B cell (primary cell): Measurements from ENCODE around the gene CA11. TPM values are rescaled to one million over a fixed set of nuclear protein-coding genes. Genes with fewer than 3 reads are reported as not detected.

Experiments
- ATAC-seq: fragments of 200-7000 bp; cut with Tn5 transposase; one replicate; pipeline ENCODE4 v1.10.0; 2021; ENCODE audit warnings: low read depth, mild to moderate bottlenecking, moderate number of reproducible peaks, moderate library complexity
- CTCF ChIA-PET: fragments of 350-600 bp; sonication (Branson Sonifier 250); formaldehyde crosslinking; loops from one replicate; lab custom pipeline; 2021; ENCODE audit warnings: antibody characterized with exemption, inconsistent platforms; lab: Charles Lee
- POLR2A ChIA-PET: fragments of 350-600 bp; sonication (Branson Sonifier 250); formaldehyde crosslinking; loops from one replicate; lab custom pipeline; 2021; ENCODE audit warnings: antibody characterized with exemption; lab: Charles Lee
- DNase-seq: peaks from one replicate; pipeline ENCODE4 v3.0.0; 2013
- H2AFZ ChIP-seq: 2 replicates; pipeline ENCODE4 v1.6.1; 2012; ENCODE audit warnings: mild to moderate bottlenecking, low read depth, low read length; ENCODE audit not compliant: insufficient read depth, poor library complexity, severe bottlenecking
- H3K27ac ChIP-seq, 2 donors: 1 replicate in 1 of 2; 2 replicates in 1 of 2; pipeline ENCODE4 v1.5.1; 2012 to 2013; ENCODE audit warnings: low read length in 2 of 2, mild to moderate bottlenecking in 2 of 2, moderate library complexity in 1 of 2
- H3K27me3 ChIP-seq, 4 experiments: fragments of 200-600 bp in 1 of 4; sonication (generic) in 1 of 4; replicated peaks in 1 of 4; 1 replicate in 2 of 4; 2 replicates in 2 of 4; pipeline versions ENCODE4 v1.6.1 to v1.7.0; 2013 to 2016; ENCODE audit warnings: low read length in 3 of 4, mild to moderate bottlenecking in 2 of 4, mixed read lengths in 1 of 4, moderate library complexity in 1 of 4; ENCODE audit not compliant: insufficient read depth in 4 of 4, control insufficient read depth in 3 of 4; ENCODE audit errors: control extremely low read depth in 1 of 4
- H3K36me3 ChIP-seq, 2 experiments: replicated peaks in 1 of 2; 1 replicate in 1 of 2; 2 replicates in 1 of 2; pipeline versions ENCODE4 v1.6.1 to v1.7.1; 2013; ENCODE audit warnings: low read length in 1 of 2; ENCODE audit not compliant: insufficient read depth in 2 of 2, control insufficient read depth in 1 of 2; ENCODE audit errors: control extremely low read depth in 1 of 2, extremely low read depth in 1 of 2
- H3K4me1 ChIP-seq, 2 donors: fragments of 200-600 bp in 1 of 2; sonication (generic) in 1 of 2; 1 replicate in 1 of 2; 2 replicates in 1 of 2; pipeline versions ENCODE4 v1.5.1 to v1.6.1; 2013 to 2017; ENCODE audit warnings: low read length in 2 of 2; ENCODE audit not compliant: control insufficient read depth in 2 of 2, insufficient read depth in 2 of 2
- H3K4me2 ChIP-seq: replicated peaks from 2 replicates; pipeline ENCODE3; 2012; ENCODE audit warnings: mild to moderate bottlenecking, low read depth, low read length; ENCODE audit not compliant: poor library complexity, severe bottlenecking
- H3K4me3 ChIP-seq, 5 experiments: fragments of 200-600 bp in 1 of 5; sonication (generic) in 1 of 5; 1 replicate in 3 of 5; 2 replicates in 2 of 5; pipeline versions ENCODE4 v1.5.1 to v1.7.0; 2011 to 2016; ENCODE audit warnings: low read length in 4 of 5, mild to moderate bottlenecking in 4 of 5, low read depth in 2 of 5, control low read depth in 1 of 5, moderate library complexity in 1 of 5; ENCODE audit not compliant: insufficient read depth in 1 of 5; ENCODE audit errors: control extremely low read depth in 1 of 5, extremely low read depth in 1 of 5
- H3K79me2 ChIP-seq: fragments of 200-600 bp; sonication (generic); one replicate; pipeline ENCODE4 v1.6.0; 2016; ENCODE audit warnings: low read length; ENCODE audit not compliant: control insufficient read depth, insufficient read depth
- H3K9ac ChIP-seq: fragments of 200-600 bp; sonication (generic); 2 replicates; pipeline ENCODE4 v1.6.1; 2017; ENCODE audit warnings: mild to moderate bottlenecking, low read length, moderate library complexity
- H3K9me3 ChIP-seq, 3 donors: one replicate each; pipeline versions ENCODE4 v1.6.1 to v1.7.1; 2013; ENCODE audit warnings: low read length in 2 of 3; ENCODE audit not compliant: control insufficient read depth in 2 of 3, insufficient read depth in 1 of 3; ENCODE audit errors: control extremely low read depth in 1 of 3
- H4K20me1 ChIP-seq: 2 replicates; pipeline ENCODE4 v1.6.0; 2012; ENCODE audit warnings: mild to moderate bottlenecking, low read length; ENCODE audit not compliant: insufficient read depth, control insufficient read depth, poor library complexity, severe bottlenecking
- H3K27ac Mint-ChIP-seq: one replicate; pipeline ENCODE4 v1.8.0; 2021; ENCODE audit warnings: mixed read lengths
- H3K27me3 Mint-ChIP-seq: one replicate; pipeline ENCODE4 v1.8.0; 2021; ENCODE audit warnings: mixed read lengths
- H3K4me1 Mint-ChIP-seq: one replicate; pipeline ENCODE4 v1.8.0; 2021; ENCODE audit warnings: mixed read lengths
- H3K4me3 Mint-ChIP-seq: one replicate; pipeline ENCODE4 v1.8.0; 2021; ENCODE audit warnings: mixed read lengths
- H3K9me3 Mint-ChIP-seq: one replicate; pipeline ENCODE4 v1.8.0; 2022; ENCODE audit warnings: mixed read lengths; ENCODE audit not compliant: insufficient read depth
- CTCF ChIP-seq: fragments of 200-600 bp; IDR thresholded peaks from one replicate; pipeline ENCODE4 v1.8.0; 2022; ENCODE audit warnings: antibody characterized with exemption, mild to moderate bottlenecking
- EZH2 ChIP-seq: IDR thresholded peaks from 2 replicates; pipeline ENCODE4 v1.6.1; 2012; ENCODE audit warnings: borderline replicate concordance, low read depth, mild to moderate bottlenecking, moderate library complexity, low read length; ENCODE audit not compliant: insufficient read depth, poor library complexity, severe bottlenecking
- WGBS: methylation state at CpG from one replicate; pipeline ENCODE4 v1.1.5; 2013; ENCODE audit warnings: missing lambda C conversion rate; ENCODE audit not compliant: insufficient coverage; 5-methylcytosine and 5-hydroxymethylcytosine counted together
- intact Hi-C: fragments of 100-400 bp; cut with micrococcal nuclease; formaldehyde crosslinking; loops from one replicate; pipeline ENCODE4 v1.10.0; 2022
- polyA plus RNA-seq: library from polyadenylated mRNA; depleted of rRNA; stranded (reverse); fragments of >200 nt; gene quantifications from 2 replicates; pipeline ENCODE4 v1.2.3, GENCODE V29; 2012
- total RNA-seq, 2 donors: library from RNA; stranded (reverse); fragments of 120-200 nt in 1 of 2; gene quantifications; 1 replicate in 1 of 2; 2 replicates in 1 of 2; pipeline versions ENCODE4 v1.2.3 to v1.2.4, GENCODE V29; 2013 to 2022

Gene CA11
- total and polyA plus RNA-seq, 2 donors (not counting 1 experiment from before 2014, with no cell fraction given), result 6.5 to 27.7 TPM

DNA sequence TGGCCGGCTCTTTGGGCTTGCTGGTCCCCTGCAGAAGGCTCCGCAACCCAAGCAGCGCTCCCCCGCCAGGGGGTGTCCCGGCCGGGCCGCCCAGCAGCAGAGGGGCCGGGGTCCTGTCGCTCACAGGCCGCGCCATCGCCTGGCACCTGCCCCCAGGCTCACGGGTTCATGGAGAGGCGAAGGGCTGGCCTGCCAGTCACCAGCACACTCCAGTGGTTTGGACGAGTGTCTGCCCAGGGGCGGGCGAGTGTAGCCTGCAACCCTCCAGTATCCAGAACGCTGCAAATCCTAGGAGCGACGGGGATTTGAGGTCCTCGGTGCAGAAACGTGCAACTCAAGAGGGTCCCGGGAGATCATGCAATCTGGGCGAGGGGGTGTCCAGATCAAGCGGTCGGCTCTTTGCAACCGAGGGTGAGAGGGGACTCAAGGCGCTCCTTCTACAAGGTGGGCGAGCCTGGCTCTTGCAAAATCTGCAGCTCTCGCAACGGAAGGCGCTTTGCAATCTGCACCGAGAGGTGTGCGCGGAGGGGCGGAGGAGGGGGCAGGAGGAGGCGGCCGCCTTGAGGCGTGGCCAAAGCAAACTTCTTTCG lies 9.0 kb downstream of the CA11 start, which contains the start of gene DBP:
Gene DBP, minus strand, starts transcription at position 521 of the 590 bp plus-strand sequence. Its CDS starts 385 bp downstream, at position 136.
- Histone ChIP-seq H3K4me3 (peak within 1 kb of the TSS; percentile 74 to 98 (median 88)), H3K4me1 (peaks cover 40 to 41% of the 10 kb centered on the region in 2 donors), H3K79me2 (peaks cover 45% of the 10 kb centered on the region), H3K4me2 (peak within 1 kb of the TSS; percentile 99), H3K36me3 (peaks cover 0 to 19% of the 10 kb centered on the region in 2 experiments), H2AFZ (peak within 1 kb of the TSS; percentile 76), H3K27me3 (no peaks in the 10 kb centered on the region), H3K9ac (peak within 1 kb of the TSS; percentile 82), H3K9me3 (peaks cover 0 to 5% (median 0%) of the 10 kb centered on the region in 3 donors), H4K20me1 (peaks cover 45% of the 10 kb centered on the region), H3K27ac (peak within 1 kb of the TSS; percentile 89 to 94)
- H3K27me3 Mint-ChIP-seq, result no peaks in the 10 kb centered on the region
- peak within 1 kb of the TSS; percentile 100 for H3K27ac Mint-ChIP-seq
- POLR2A ChIA-PET, result interaction anchor here (0.5 to 3.1 kb wide), 7 partner anchors 9 to 324 kb away, joined by 4 to 23 read pairs (median 6); partner anchors contain the start of genes CA11, NUCB1, RPL18 and SPHK2
- TF ChIP-seq EZH2 (no peak), CTCF (peak; percentile 51)
- ATAC-seq, result no peak
- no peak for DNase-seq
- peaks cover 4% of the 10 kb centered on the region for H3K9me3 Mint-ChIP-seq
- H3K4me3 Mint-ChIP-seq, result peak within 1 kb of the TSS; percentile 96
- intact Hi-C loops, result loop anchor here (1.0 to 10.0 kb wide), 10 partner anchors 13 to 1365 kb away; partner anchors contain the start of genes C19orf73, EMP3, FLT3LG and INAFM1
- H3K4me1 Mint-ChIP-seq, result peaks cover 55% of the 10 kb centered on the region
- under 1% methylated on average over 40 of the region's 40 CpGs for WGBS
- CTCF ChIA-PET, result interaction anchor here (0.7 to 2.7 kb wide), 5 partner anchors 9 to 310 kb away, joined by 3 to 12 read pairs (median 3); partner anchors contain the start of gene CA11
